ENCODE results near the gene POU4F1.

The POU4F1 gene

GRCh38 chr13:78589206-78589605 lies 14.1 kb downstream of the POU4F1 start:
- no peak for DNase-seq

- no peak for DNase-seq
Observed at GRCh38 chr13:78587395-78587794, 16.0 kb downstream of the POU4F1 start.

GRCh38 chr13:78586706-78587105 lies 16.6 kb downstream of the POU4F1 start:
- no peak for DNase-seq

GRCh38 chr13:78576261-78576660 lies 27.1 kb downstream of the POU4F1 start:
- no peak for DNase-seq

- DNase-seq = no peak
Observed at GRCh38 chr13:78572459-78572858, 30.9 kb downstream of the POU4F1 start.

- DNase-seq = no peak
Observed at GRCh38 chr13:78569029-78569428, 34.3 kb downstream of the POU4F1 start.

- no peak for DNase-seq
Observed at GRCh38 chr13:78566631-78567030, 36.7 kb downstream of the POU4F1 start.

GRCh38 chr13:78562237-78562889 lies 41.0 kb downstream of the POU4F1 start:
- DNase-seq = no peak
